H1 (cell line): ENCODE data around the gene ARID5B. TPM values are rescaled to one million over a fixed set of nuclear protein-coding genes. Genes with fewer than 3 reads are reported as not detected.

Experiments
- CTCF ChIA-PET: fragments of 300-600 bp; sonication (Branson Sonifier 250); formaldehyde crosslinking; loops from one replicate; lab custom pipeline; 2021; ENCODE audit not compliant: partially characterized antibody; lab: Charles Lee
- POLR2A ChIA-PET: fragments of 300-600 bp; sonication (Branson Sonifier 250); formaldehyde crosslinking; loops from one replicate; lab custom pipeline; 2021; ENCODE audit warnings: inconsistent platforms; ENCODE audit not compliant: partially characterized antibody; lab: Charles Lee
- DNase-seq, 2 experiments: peaks; one replicate each; pipeline versions ENCODE4 v3.0.0 to v3.0.0-alpha.2; 2010 to 2022; ENCODE audit warnings: low spot score in 2 of 2, low read depth in 1 of 2, mixed read lengths in 1 of 2
- FAIRE-seq: peaks from 2 replicates; lab custom pipeline; 2011; peaks lifted over from hg19 to GRCh38; lab: Jason Lieb, UNC
- H2AFZ ChIP-seq: 2 replicates; pipeline ENCODE4 v1.8.1; 2012; ENCODE audit warnings: low read length, inconsistent platforms
- H2AK5ac ChIP-seq: 2 replicates; pipeline ENCODE4 v1.6.1; 2013; ENCODE audit warnings: low read depth, low read length
- H2BK120ac ChIP-seq: replicated peaks from 2 replicates; pipeline ENCODE3; 2013; ENCODE audit warnings: low read depth, low read length, inconsistent platforms
- H2BK12ac ChIP-seq: 2 replicates; pipeline ENCODE4 v1.6.1; 2013; ENCODE audit warnings: low read depth, low read length
- H2BK15ac ChIP-seq: 2 replicates; pipeline ENCODE4 v1.6.1; 2013; ENCODE audit warnings: low read length
- H2BK20ac ChIP-seq: 2 replicates; pipeline ENCODE4 v1.6.1; 2013; ENCODE audit warnings: low read length
- H2BK5ac ChIP-seq: 2 replicates; pipeline ENCODE4 v1.6.1; 2013; ENCODE audit warnings: low read depth, low read length
- H3K14ac ChIP-seq: 2 replicates; pipeline ENCODE4 v1.6.1; 2013; ENCODE audit warnings: inconsistent platforms; ENCODE audit not compliant: insufficient read length
- H3K18ac ChIP-seq: 2 replicates; pipeline ENCODE4 v1.6.1; 2013; ENCODE audit warnings: low read length; ENCODE audit errors: extremely low read depth
- H3K23ac ChIP-seq: 2 replicates; pipeline ENCODE4 v1.6.1; 2013; ENCODE audit warnings: inconsistent platforms; ENCODE audit not compliant: insufficient read length
- H3K23me2 ChIP-seq: 2 replicates; pipeline ENCODE4 v1.6.1; 2013; ENCODE audit warnings: low read depth, low read length
- H3K27ac ChIP-seq: 2 replicates; pipeline ENCODE4 v1.6.1; 2011; ENCODE audit warnings: low read depth, low read length, inconsistent platforms
- H3K27me3 ChIP-seq, 4 experiments: replicated peaks in 1 of 4; 1 replicate in 1 of 4; 2 replicates in 3 of 4; pipeline versions ENCODE4 v1.6.1 to v1.8.1; 2011 to 2013; ENCODE audit warnings: low read length in 3 of 4, mild to moderate bottlenecking in 3 of 4, inconsistent platforms in 2 of 4, mixed read lengths in 2 of 4, moderate library complexity in 1 of 4; ENCODE audit not compliant: control insufficient read depth in 3 of 4, insufficient read depth in 3 of 4; ENCODE audit errors: extremely low read depth in 1 of 4
- H3K36me3 ChIP-seq, 4 experiments: 2 replicates each; pipeline versions ENCODE4 v1.6.1 to v1.8.1; 2011 to 2013; ENCODE audit warnings: mild to moderate bottlenecking in 4 of 4, low read length in 3 of 4, moderate library complexity in 2 of 4, control low read depth in 1 of 4, inconsistent platforms in 1 of 4; ENCODE audit not compliant: insufficient read depth in 4 of 4, control insufficient read depth in 2 of 4
- H3K4ac ChIP-seq: replicated peaks from 2 replicates; pipeline ENCODE3; 2013; ENCODE audit warnings: low read length, low read depth, mixed read lengths, inconsistent platforms; ENCODE audit not compliant: insufficient read length
- H3K4me1 ChIP-seq, 4 experiments: replicated peaks in 1 of 4; 1 replicate in 1 of 4; 2 replicates in 3 of 4; pipeline versions ENCODE4 v1.6.1 to v1.8.1; 2011 to 2013; ENCODE audit warnings: low read length in 3 of 4, inconsistent platforms in 2 of 4, mixed read lengths in 1 of 4; ENCODE audit not compliant: insufficient read depth in 4 of 4, control insufficient read depth in 3 of 4
- H3K4me2 ChIP-seq, 2 experiments: 2 replicates each; pipeline versions ENCODE4 v1.6.1 to v1.8.1; 2011 to 2013; ENCODE audit warnings: low read depth in 2 of 2, low read length in 2 of 2, control low read depth in 1 of 2, inconsistent platforms in 1 of 2, mild to moderate bottlenecking in 1 of 2; ENCODE audit not compliant: insufficient read depth in 1 of 2
- H3K4me3 ChIP-seq, 4 experiments: fragments of 200-600, 300-600 bp in 1 of 4; sonication (generic), shearing (Covaris generic), sonication (Bioruptor Twin) in 1 of 4; 2 replicates each; pipeline versions ENCODE4 v1.5.1 to v1.8.1; 2011 to 2016; ENCODE audit warnings: low read length in 4 of 4, low read depth in 3 of 4, control low read depth in 2 of 4, inconsistent platforms in 2 of 4, mild to moderate bottlenecking in 2 of 4, mixed read lengths in 1 of 4, moderate library complexity in 1 of 4; ENCODE audit not compliant: insufficient read depth in 2 of 4; ENCODE audit errors: extremely low read depth in 1 of 4
- H3K56ac ChIP-seq: replicated peaks from 2 replicates; pipeline ENCODE3; 2013; ENCODE audit warnings: low read depth, mild to moderate bottlenecking, mixed read lengths, low read length, inconsistent platforms; ENCODE audit not compliant: insufficient read length
- H3K79me1 ChIP-seq: 2 replicates; pipeline ENCODE4 v1.6.1; 2013; ENCODE audit warnings: low read depth, low read length, control low read depth
- H3K79me2 ChIP-seq, 2 experiments: 2 replicates each; pipeline versions ENCODE4 v1.6.1 to v1.8.1; 2012 to 2013; ENCODE audit warnings: low read length in 2 of 2, mild to moderate bottlenecking in 2 of 2, inconsistent platforms in 1 of 2; ENCODE audit not compliant: insufficient read depth in 2 of 2, control insufficient read depth in 1 of 2
- H3K9ac ChIP-seq, 4 experiments: replicated peaks in 1 of 4; 1 replicate in 1 of 4; 2 replicates in 3 of 4; pipeline versions ENCODE4 v1.6.1 to v1.8.1; 2011 to 2013; ENCODE audit warnings: low read depth in 3 of 4, low read length in 3 of 4, control low read depth in 2 of 4, mild to moderate bottlenecking in 2 of 4, moderate library complexity in 2 of 4, inconsistent platforms in 1 of 4; ENCODE audit errors: extremely low read depth in 1 of 4
- H3K9me3 ChIP-seq, 2 experiments: 2 replicates each; pipeline versions ENCODE4 v1.6.1 to v1.8.1; 2012 to 2013; ENCODE audit warnings: mild to moderate bottlenecking in 2 of 2, moderate library complexity in 2 of 2, control low read depth in 1 of 2, inconsistent platforms in 1 of 2, low read depth in 1 of 2, low read length in 1 of 2, mixed read lengths in 1 of 2; ENCODE audit not compliant: insufficient read depth in 2 of 2
- H4K20me1 ChIP-seq, 2 experiments: replicated peaks in 1 of 2; 2 replicates each; pipeline versions ENCODE3 to v1.8.1; 2011 to 2013; ENCODE audit warnings: inconsistent platforms in 2 of 2, low read length in 2 of 2, mild to moderate bottlenecking in 1 of 2; ENCODE audit not compliant: insufficient read depth in 2 of 2, control insufficient read depth in 1 of 2
- H4K5ac ChIP-seq: 2 replicates; pipeline ENCODE4 v1.6.1; 2013; ENCODE audit warnings: low read length, low read depth, mixed read lengths, inconsistent platforms; ENCODE audit not compliant: insufficient read length
- H4K8ac ChIP-seq: 2 replicates; pipeline ENCODE4 v1.8.0; 2013; ENCODE audit warnings: mild to moderate bottlenecking, moderate library complexity, low read length, inconsistent platforms; ENCODE audit not compliant: insufficient read depth; ENCODE audit errors: extremely low read depth
- H4K91ac ChIP-seq: replicated peaks from 2 replicates; pipeline ENCODE3; 2013; ENCODE audit warnings: low read length, mixed read lengths, inconsistent platforms; ENCODE audit not compliant: insufficient read length
- KDM1A ChIP-seq: fragments of 200-600, 300-600 bp; sonication (generic); IDR thresholded peaks from 2 replicates; pipeline ENCODE4 v1.7.1; 2016; ENCODE audit warnings: mild to moderate bottlenecking, low read length, borderline replicate concordance
- PHF8 ChIP-seq: fragments of 200-600 bp; sonication (generic); conservative IDR thresholded peaks from 2 replicates; pipeline ENCODE4 v1.7.1; 2012; ENCODE audit warnings: low read depth, mild to moderate bottlenecking, inconsistent platforms, low read length, moderate library complexity
- POLR2AphosphoS5 ChIP-seq: IDR thresholded peaks from 2 replicates; pipeline ENCODE4 v1.6.1; 2011; ENCODE audit warnings: low read depth, low read length
- SAP30 ChIP-seq: fragments of 300-600 bp; sonication (generic); IDR thresholded peaks from 2 replicates; pipeline ENCODE4 v1.7.1; 2012; ENCODE audit warnings: low read length, moderate library complexity, mild to moderate bottlenecking, inconsistent platforms; ENCODE audit not compliant: insufficient read depth, insufficient replicate concordance
- TAF7 ChIP-seq: optimal IDR thresholded peaks from 2 replicates; pipeline ENCODE3; 2011; ENCODE audit warnings: low read depth, mild to moderate bottlenecking, inconsistent platforms, low read length, moderate library complexity, borderline replicate concordance
- ZNF274 ChIP-seq: IDR thresholded peaks from 2 replicates; pipeline ENCODE4 v1.7.0; 2012; ENCODE audit warnings: low read length, borderline replicate concordance; ENCODE audit errors: extremely low read depth
- WGBS, 2 experiments: shearing (Covaris generic) in 1 of 2; methylation state at CpG; one replicate each; pipeline versions ENCODE4 v1.1.6 to v1.1.7; 2013 to 2015; ENCODE audit warnings: low lambda C conversion rate in 2 of 2, mixed read lengths in 2 of 2, inconsistent platforms in 1 of 2, low coverage in 1 of 2, missing lambda C conversion rate in 1 of 2; ENCODE audit not compliant: insufficient replicate concordance in 2 of 2, insufficient coverage in 1 of 2, insufficient read length in 1 of 2; ENCODE audit errors: extremely low coverage in 1 of 2, missing lambda C conversion rate in 1 of 2; 5-methylcytosine and 5-hydroxymethylcytosine counted together
- polyA plus RNA-seq, 7 experiments: library from polyadenylated mRNA; depleted of rRNA in 3 of 7; stranded (reverse) in 5 of 7; unstranded in 2 of 7; fragments of >200 nt in 5 of 7; fragments of 200-250 nt in 2 of 7; gene quantifications; 1 replicate in 5 of 7; 2 replicates in 1 of 7; 4 replicates in 1 of 7; pipeline versions ENCODE4 v1.2.1 to v1.2.3, GENCODE V29; 2011 to 2013; ENCODE audit warnings: missing spikeins in 2 of 7, mixed read lengths in 2 of 7
- total RNA-seq: library from RNA; stranded (reverse); fragmentation: NEBNext Ultra II Directional; extraction: Animal tissue kit (Norgen Biotek cat#: 25700); gene quantifications from 2 replicates; pipeline ENCODE4 v1.2.1, GENCODE V29; 2021
- TF ChIP-seq, protein P1 (sequence below), 3 experiments: IDR thresholded peaks; 1 replicate in 2 of 3; 2 replicates in 1 of 3; pipeline versions ENCODE4 v1.5.1 to v1.6.1; 2011; ENCODE audit warnings: low read length in 3 of 3, mild to moderate bottlenecking in 3 of 3, inconsistent platforms in 2 of 3, low read depth in 1 of 3, moderate library complexity in 1 of 3; ENCODE audit not compliant: insufficient read depth in 1 of 3; ENCODE audit errors: control extremely low read depth in 1 of 3

ARID5B gene
- total and polyA plus RNA-seq, 2 of the 8 experiments (the other 6 are each of a cell fraction or from before 2014, with no cell fraction given), result 0.21 to 1.1 TPM

DNA sequence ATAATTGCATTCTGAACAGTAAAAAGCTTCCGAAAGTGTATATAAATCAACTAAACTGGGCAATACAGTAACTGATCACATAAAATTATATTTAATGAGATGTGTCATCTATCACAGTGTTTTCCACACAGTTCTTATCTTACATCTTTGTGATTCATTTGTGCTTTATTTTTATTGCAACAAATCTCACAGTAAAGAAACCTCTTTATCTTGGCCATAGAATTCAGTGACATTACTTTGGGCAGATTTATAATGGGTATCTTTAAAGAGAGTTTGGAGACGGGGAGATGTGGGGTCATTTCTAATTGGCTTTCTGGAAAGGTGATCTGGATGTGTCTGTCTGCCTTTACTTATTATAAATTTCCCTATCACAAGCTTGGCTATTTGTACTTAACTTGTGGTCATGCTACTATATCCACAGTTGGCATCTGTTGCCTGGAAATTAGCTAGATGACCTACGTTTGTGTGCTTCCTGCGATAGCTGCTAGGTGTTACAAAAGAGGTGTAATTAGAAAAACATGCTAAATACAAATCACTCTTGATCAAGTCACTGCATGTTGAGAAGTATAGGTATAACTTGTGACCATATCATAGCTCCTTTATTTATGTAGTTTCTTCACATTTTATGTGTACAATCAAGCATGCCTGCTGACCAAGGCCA lies 123.8 kb downstream of the ARID5B start:
- Histone ChIP-seq H3K18ac (no peak overlapping the region), H3K27ac (no peak overlapping the region), H3K27me3 (no peaks in the 10 kb centered on the region), H3K23me2 (no peaks in the 10 kb centered on the region), H3K79me1 (no peaks in the 10 kb centered on the region), H3K56ac (no peak overlapping the region), H2AFZ (no peak overlapping the region), H2BK5ac (no peak overlapping the region), H2BK12ac (no peak overlapping the region), H2BK15ac (no peak overlapping the region), H2BK20ac (no peak overlapping the region), H3K4me2 (no peak overlapping the region), H4K5ac (no peak overlapping the region), H4K8ac (no peak overlapping the region), H4K20me1 (no peaks in the 10 kb centered on the region)
- ChIA-PET CTCF (interaction anchor here (0.7 to 3.3 kb wide), 5 partner anchors 12 to 1058 kb away, joined by 3 to 22 read pairs (median 5); no protein-coding TSS in a partner anchor), POLR2A (no interaction called here)
- WGBS, 2 experiments, result 94% methylated on average over 4 of the region's 4 CpGs; no CpG with 5 or more reads in 1 of the 2 experiments
- DNase-seq, result no peak
- no peak for TF ChIP-seq ZNF274
- TF ChIP-seq POLR2AphosphoS5, result no peak
- TF ChIP-seq, protein P1, sequence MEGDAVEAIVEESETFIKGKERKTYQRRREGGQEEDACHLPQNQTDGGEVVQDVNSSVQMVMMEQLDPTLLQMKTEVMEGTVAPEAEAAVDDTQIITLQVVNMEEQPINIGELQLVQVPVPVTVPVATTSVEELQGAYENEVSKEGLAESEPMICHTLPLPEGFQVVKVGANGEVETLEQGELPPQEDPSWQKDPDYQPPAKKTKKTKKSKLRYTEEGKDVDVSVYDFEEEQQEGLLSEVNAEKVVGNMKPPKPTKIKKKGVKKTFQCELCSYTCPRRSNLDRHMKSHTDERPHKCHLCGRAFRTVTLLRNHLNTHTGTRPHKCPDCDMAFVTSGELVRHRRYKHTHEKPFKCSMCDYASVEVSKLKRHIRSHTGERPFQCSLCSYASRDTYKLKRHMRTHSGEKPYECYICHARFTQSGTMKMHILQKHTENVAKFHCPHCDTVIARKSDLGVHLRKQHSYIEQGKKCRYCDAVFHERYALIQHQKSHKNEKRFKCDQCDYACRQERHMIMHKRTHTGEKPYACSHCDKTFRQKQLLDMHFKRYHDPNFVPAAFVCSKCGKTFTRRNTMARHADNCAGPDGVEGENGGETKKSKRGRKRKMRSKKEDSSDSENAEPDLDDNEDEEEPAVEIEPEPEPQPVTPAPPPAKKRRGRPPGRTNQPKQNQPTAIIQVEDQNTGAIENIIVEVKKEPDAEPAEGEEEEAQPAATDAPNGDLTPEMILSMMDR (IDR thresholded peaks at IDR 0.05; ENCODE audit: control extremely low read depth in 1 of 3, insufficient read depth in 1 of 3, low read depth in 1 of 3, low read length in 3 of 3), result no peak
- no peak for TF ChIP-seq PHF8
- no peak for TF ChIP-seq KDM1A
- no peak for TF ChIP-seq TAF7
- TF ChIP-seq SAP30, result no peak
- TF ChIP-seq, all 59 proteins: peak for 0
- Histone ChIP-seq H3K36me3 (no peaks in the 10 kb centered on the region), H3K14ac (no peak overlapping the region), H3K9me3 (no peaks in the 10 kb centered on the region), H3K23ac (no peak overlapping the region), H3K4ac (no peak overlapping the region), H2BK120ac (no peak overlapping the region), H3K79me2 (no peaks in the 10 kb centered on the region), H3K9ac (no peak overlapping the region), H3K4me3 (no peak overlapping the region), H4K91ac (no peak overlapping the region), H3K4me1 (0 out of 7 replicates have a peak, but pooled peaks cover 0 to 3% (median 0%) of the 10 kb centered on the region in 4 experiments), H2AK5ac (no peak overlapping the region)
- FAIRE-seq, result no peak
